BE2C (cell line): ENCODE results near the gene MAP2.

Experiments
- DNase-seq: peaks from one replicate; pipeline ENCODE4 v3.0.0-alpha.2; 2020
- H3K27me3 ChIP-seq: fragments of 250-450 bp; sonication (Bioruptor Pico); 2 replicates; pipeline ENCODE4 v1.5.1; 2020; ENCODE audit warnings: mild to moderate bottlenecking
- H3K36me3 ChIP-seq: fragments of 250-450 bp; sonication (Bioruptor Pico); 2 replicates; pipeline ENCODE4 v1.5.1; 2020; ENCODE audit warnings: mild to moderate bottlenecking
- H3K4me1 ChIP-seq: fragments of 250-450 bp; sonication (Bioruptor Pico); 2 replicates; pipeline ENCODE4 v1.5.1; 2020
- H3K4me3 ChIP-seq: 2 replicates; pipeline ENCODE4 v1.5.1; 2011; ENCODE audit warnings: low read depth, low read length
- H3K9me3 ChIP-seq: fragments of 250-450 bp; sonication (Bioruptor Pico); 2 replicates; pipeline ENCODE4 v1.5.1; 2020
- CTCF ChIP-seq: IDR thresholded peaks from 2 replicates; pipeline ENCODE4 v1.5.1; 2012; ENCODE audit warnings: mild to moderate bottlenecking, low read depth, low read length

Gene MAP2

GRCh38 chr2:209431701-209432100, 7.9 kb downstream of the MAP2 start:
- H3K9me3 ChIP-seq = no peaks in the 10 kb centered on the region
- no peaks in the 10 kb centered on the region for H3K36me3 ChIP-seq
- no peak for DNase-seq
- H3K27me3 ChIP-seq = no peaks in the 10 kb centered on the region
- H3K4me3 ChIP-seq = no peak overlapping the region
- H3K4me1 ChIP-seq = no peaks in the 10 kb centered on the region
- TF ChIP-seq CTCF = no peak

GRCh38 chr2:209441541-209441940, 17.7 kb downstream of the MAP2 start:
- Histone ChIP-seq H3K36me3 (no peaks in the 10 kb centered on the region), H3K27me3 (no peaks in the 10 kb centered on the region), H3K4me1 (no peaks in the 10 kb centered on the region), H3K9me3 (no peaks in the 10 kb centered on the region), H3K4me3 (no peak overlapping the region)
- no peak for DNase-seq
- TF ChIP-seq CTCF = no peak

- Histone ChIP-seq H3K4me1 (no peaks in the 10 kb centered on the region), H3K9me3 (no peaks in the 10 kb centered on the region), H3K36me3 (no peaks in the 10 kb centered on the region), H3K4me3 (no peak overlapping the region), H3K27me3 (no peaks in the 10 kb centered on the region)
- DNase-seq = no peak
- no peak for TF ChIP-seq CTCF
These were observed 19.1 kb downstream of the MAP2 start for GRCh38 chr2:209442939-209443338.

- no peak for DNase-seq
- no peak for TF ChIP-seq CTCF
- Histone ChIP-seq H3K4me3 (no peak overlapping the region), H3K9me3 (no peaks in the 10 kb centered on the region), H3K4me1 (no peaks in the 10 kb centered on the region), H3K36me3 (no peaks in the 10 kb centered on the region), H3K27me3 (no peaks in the 10 kb centered on the region)
These were observed 21.6 kb downstream of the MAP2 start for GRCh38 chr2:209445485-209445884.

GRCh38 chr2:209451209-209451834, 27.5 kb downstream of the MAP2 start:
- H3K27me3 ChIP-seq = no peaks in the 10 kb centered on the region
- no peak for DNase-seq
- TF ChIP-seq CTCF = no peak
- no peaks in the 10 kb centered on the region for H3K9me3 ChIP-seq
- no peak overlapping the region for H3K4me3 ChIP-seq
- H3K4me1 ChIP-seq = no peaks in the 10 kb centered on the region
- no peaks in the 10 kb centered on the region for H3K36me3 ChIP-seq

GRCh38 chr2:209456489-209456888, 32.6 kb downstream of the MAP2 start:
- Histone ChIP-seq H3K27me3 (no peaks in the 10 kb centered on the region), H3K36me3 (no peaks in the 10 kb centered on the region), H3K9me3 (no peaks in the 10 kb centered on the region), H3K4me1 (no peaks in the 10 kb centered on the region), H3K4me3 (no peak overlapping the region)
- TF ChIP-seq CTCF = no peak
- no peak for DNase-seq
